Keratinocyte (primary cell): ENCODE data around the gene RGN. TPM values are rescaled to one million over a fixed set of nuclear protein-coding genes. Genes with fewer than 3 reads are reported as not detected.

Experiments
- DNase-seq: peaks from one replicate; pipeline ENCODE4 v3.0.0-alpha.2; 2011; ENCODE audit warnings: low read depth, missing footprints, low spot score
- FAIRE-seq: peaks from 2 replicates; lab custom pipeline; 2011; peaks lifted over from hg19 to GRCh38; lab: Jason Lieb, UNC
- H2AFZ ChIP-seq: 2 replicates; pipeline ENCODE4 v1.6.0; 2012; ENCODE audit warnings: low read length, control low read depth, inconsistent platforms; ENCODE audit not compliant: control insufficient read depth
- H3K27ac ChIP-seq: 2 replicates; pipeline ENCODE4 v1.5.1; 2011; ENCODE audit warnings: low read length; ENCODE audit not compliant: control insufficient read depth, insufficient read depth
- H3K27me3 ChIP-seq: 3 replicates; pipeline ENCODE4 v1.6.0; 2011; ENCODE audit warnings: low read length; ENCODE audit not compliant: control insufficient read depth, insufficient read depth; ENCODE audit errors: extremely low read depth
- H3K36me3 ChIP-seq, 2 experiments: 2 replicates in 1 of 2; 3 replicates in 1 of 2; pipeline ENCODE4 v1.5.1; 2011; ENCODE audit warnings: low read length in 2 of 2, mild to moderate bottlenecking in 1 of 2; ENCODE audit not compliant: control insufficient read depth in 2 of 2, insufficient read depth in 2 of 2; ENCODE audit errors: extremely low read depth in 1 of 2
- H3K4me1 ChIP-seq: 3 replicates; pipeline ENCODE4 v1.5.1; 2011; ENCODE audit warnings: low read length; ENCODE audit not compliant: control insufficient read depth, insufficient read depth; ENCODE audit errors: extremely low read depth
- H3K4me2 ChIP-seq: 3 replicates; pipeline ENCODE4 v1.6.0; 2011; ENCODE audit warnings: low read depth, low read length; ENCODE audit not compliant: control insufficient read depth, insufficient read depth; ENCODE audit errors: extremely low read depth
- H3K4me3 ChIP-seq, 3 experiments: fragments of 200-600 bp in 1 of 3; sonication (generic) in 1 of 3; 2 replicates in 2 of 3; 3 replicates in 1 of 3; pipeline ENCODE4 v1.5.1; 2011 to 2016; ENCODE audit warnings: low read length in 3 of 3, mild to moderate bottlenecking in 3 of 3, control low read depth in 2 of 3, inconsistent platforms in 1 of 3, low read depth in 1 of 3, mixed read lengths in 1 of 3, mixed run types in 1 of 3, moderate library complexity in 1 of 3; ENCODE audit not compliant: control insufficient read depth in 2 of 3, insufficient read depth in 2 of 3; ENCODE audit errors: extremely low read depth in 1 of 3
- H3K79me2 ChIP-seq: 2 replicates; pipeline ENCODE4 v1.6.0; 2012; ENCODE audit warnings: low read length; ENCODE audit not compliant: control insufficient read depth, insufficient read depth
- H3K9ac ChIP-seq: 3 replicates; pipeline ENCODE4 v1.6.0; 2011; ENCODE audit warnings: low read length; ENCODE audit not compliant: control insufficient read depth, insufficient read depth; ENCODE audit errors: extremely low read depth
- H3K9me1 ChIP-seq: 3 replicates; pipeline ENCODE4 v1.6.0; 2011; ENCODE audit warnings: low read length; ENCODE audit not compliant: control insufficient read depth, insufficient read depth; ENCODE audit errors: extremely low read depth
- H3K9me3 ChIP-seq: 2 replicates; pipeline ENCODE4 v1.5.1; 2012; ENCODE audit warnings: low read depth, low read length; ENCODE audit not compliant: control insufficient read depth
- H4K20me1 ChIP-seq: 3 replicates; pipeline ENCODE4 v1.6.0; 2011; ENCODE audit warnings: low read length; ENCODE audit not compliant: control insufficient read depth, insufficient read depth; ENCODE audit errors: extremely low read depth
- EZH2 ChIP-seq: IDR thresholded peaks from one replicate; pipeline ENCODE4 v1.6.1; 2012; ENCODE audit warnings: inconsistent platforms, mild to moderate bottlenecking, low read length, moderate library complexity
- dilution Hi-C: fragments of 300-500 bp; cut with MboI; formaldehyde crosslinking; loops from one replicate; pipeline ENCODE4 v1.7.0; 2020; ENCODE audit warnings: low sequenced_read_pairs; ENCODE audit not compliant: extremely low pct_ligation_motif_present
- polyA plus RNA-seq, 5 experiments: library from polyadenylated mRNA; depleted of rRNA in 3 of 5; stranded (reverse) in 3 of 5; stranded (forward) in 1 of 5; unstranded in 1 of 5; fragments of >200 nt; gene quantifications; 1 replicate in 1 of 5; 2 replicates in 3 of 5; 3 replicates in 1 of 5; pipeline versions ENCODE4 v1.2.1 to v1.2.3, GENCODE V29; 2011 to 2012; ENCODE audit warnings: missing spikeins in 2 of 5, low read depth in 1 of 5, low replicate concordance in 1 of 5
- TF ChIP-seq, protein P1 (sequence below), 3 experiments: IDR thresholded peaks in 1 of 3; conservative IDR thresholded peaks in 1 of 3; optimal IDR thresholded peaks in 1 of 3; 2 replicates in 2 of 3; 3 replicates in 1 of 3; pipeline versions ENCODE3 to v1.5.1; 2011; ENCODE audit warnings: low read length in 3 of 3, mild to moderate bottlenecking in 3 of 3, moderate library complexity in 2 of 3, control low read depth in 1 of 3, inconsistent platforms in 1 of 3; ENCODE audit not compliant: insufficient read depth in 2 of 3; ENCODE audit errors: extremely low read depth in 1 of 3

The RGN gene
- polyA plus RNA-seq, 1 donor (not counting 4 experiments of a cell fraction or from before 2014, with no cell fraction given) = not detected

DNA sequence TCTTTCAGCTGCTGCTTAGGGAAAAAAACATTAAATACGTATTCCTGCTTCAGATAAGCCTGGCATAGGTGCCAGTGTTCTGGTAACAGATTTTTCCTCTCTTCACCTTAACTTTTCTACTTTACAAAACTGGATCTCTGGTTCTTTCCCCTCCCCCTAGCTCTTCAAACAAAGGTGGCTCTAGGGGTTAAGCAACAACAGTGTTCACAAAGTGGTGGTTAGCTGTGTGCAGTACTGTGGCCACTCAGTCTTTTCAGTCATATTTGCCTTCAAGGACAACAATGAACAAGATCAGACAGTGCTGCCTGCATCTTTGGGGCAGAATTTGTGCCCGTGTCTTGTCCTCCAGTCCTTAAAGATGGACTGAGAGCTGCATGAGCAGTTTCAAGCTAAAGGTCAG, 15.1 kb upstream of the RGN start:
- H3K4me1 ChIP-seq = no peaks in the 10 kb centered on the region
- no peak overlapping the region for H2AFZ ChIP-seq
- H3K36me3 ChIP-seq = peaks cover 0 to 5% of the 10 kb centered on the region in 2 experiments
- FAIRE-seq (no peak), DNase-seq (no peak)
- H3K9me1 ChIP-seq = no peaks in the 10 kb centered on the region
- dilution Hi-C loops = no loop called here
- no peak overlapping the region for H3K27ac ChIP-seq
- no peaks in the 10 kb centered on the region for H4K20me1 ChIP-seq
- no peaks in the 10 kb centered on the region for H3K9me3 ChIP-seq
- no peak overlapping the region for H3K9ac ChIP-seq
- TF ChIP-seq EZH2 = no peak
- TF ChIP-seq, protein P1, sequence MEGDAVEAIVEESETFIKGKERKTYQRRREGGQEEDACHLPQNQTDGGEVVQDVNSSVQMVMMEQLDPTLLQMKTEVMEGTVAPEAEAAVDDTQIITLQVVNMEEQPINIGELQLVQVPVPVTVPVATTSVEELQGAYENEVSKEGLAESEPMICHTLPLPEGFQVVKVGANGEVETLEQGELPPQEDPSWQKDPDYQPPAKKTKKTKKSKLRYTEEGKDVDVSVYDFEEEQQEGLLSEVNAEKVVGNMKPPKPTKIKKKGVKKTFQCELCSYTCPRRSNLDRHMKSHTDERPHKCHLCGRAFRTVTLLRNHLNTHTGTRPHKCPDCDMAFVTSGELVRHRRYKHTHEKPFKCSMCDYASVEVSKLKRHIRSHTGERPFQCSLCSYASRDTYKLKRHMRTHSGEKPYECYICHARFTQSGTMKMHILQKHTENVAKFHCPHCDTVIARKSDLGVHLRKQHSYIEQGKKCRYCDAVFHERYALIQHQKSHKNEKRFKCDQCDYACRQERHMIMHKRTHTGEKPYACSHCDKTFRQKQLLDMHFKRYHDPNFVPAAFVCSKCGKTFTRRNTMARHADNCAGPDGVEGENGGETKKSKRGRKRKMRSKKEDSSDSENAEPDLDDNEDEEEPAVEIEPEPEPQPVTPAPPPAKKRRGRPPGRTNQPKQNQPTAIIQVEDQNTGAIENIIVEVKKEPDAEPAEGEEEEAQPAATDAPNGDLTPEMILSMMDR (optimal IDR thresholded peaks at IDR 0.05 in 1 of 3, IDR thresholded peaks at IDR 0.05 in 1 of 3, conservative IDR thresholded peaks at IDR 0.05 in 1 of 3; ENCODE audit: extremely low read depth in 1 of 3, insufficient read depth in 2 of 3, low read length in 3 of 3) = no peak
- H3K4me2 ChIP-seq = no peak overlapping the region
- no peaks in the 10 kb centered on the region for H3K27me3 ChIP-seq
- no peaks in the 10 kb centered on the region for H3K79me2 ChIP-seq
- H3K4me3 ChIP-seq = no peak overlapping the region

DNA sequence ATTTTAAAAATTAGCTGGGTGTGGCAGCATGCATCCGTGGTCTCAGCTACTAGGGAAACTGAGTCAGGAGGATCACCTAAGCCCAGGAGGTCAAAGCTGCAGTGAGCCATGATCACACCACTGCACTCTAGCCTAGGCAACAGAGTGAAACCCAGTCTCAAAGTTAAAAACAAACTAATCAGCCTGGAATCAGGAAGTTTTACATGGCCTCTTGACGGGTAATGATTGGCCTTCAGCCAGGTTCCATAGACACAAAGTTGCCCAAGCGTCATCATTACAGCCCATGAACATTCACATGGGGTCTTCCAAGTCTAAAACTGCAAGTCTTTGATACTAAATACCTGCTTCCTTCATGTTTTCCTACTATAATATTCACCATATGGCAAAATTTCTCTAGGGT, 10.0 kb upstream of the RGN start:
- Histone ChIP-seq H3K27me3 (no peaks in the 10 kb centered on the region), H3K4me3 (no peak overlapping the region), H3K79me2 (no peaks in the 10 kb centered on the region), H3K9ac (no peak overlapping the region), H3K9me3 (no peaks in the 10 kb centered on the region), H3K4me2 (no peak overlapping the region), H3K27ac (no peak overlapping the region), H3K9me1 (no peaks in the 10 kb centered on the region), H3K4me1 (no peaks in the 10 kb centered on the region), H2AFZ (no peak overlapping the region), H4K20me1 (no peaks in the 10 kb centered on the region), H3K36me3 (peaks cover 0 to 1% of the 10 kb centered on the region in 2 experiments)
- DNase-seq (no peak), FAIRE-seq (no peak)
- TF ChIP-seq, protein P1 (optimal IDR thresholded peaks at IDR 0.05 in 1 of 3, IDR thresholded peaks at IDR 0.05 in 1 of 3, conservative IDR thresholded peaks at IDR 0.05 in 1 of 3; ENCODE audit: extremely low read depth in 1 of 3, insufficient read depth in 2 of 3, low read length in 3 of 3) = no peak
- TF ChIP-seq EZH2 = no peak
- dilution Hi-C loops = no loop called here
